WTC11 (cell line): Measurements from ENCODE around the gene SMDT1. TPM values are rescaled to one million over a fixed set of nuclear protein-coding genes. Genes with fewer than 3 reads are reported as not detected.

Experiments
- ATAC-seq: fragments of 200-7000 bp; cut with Tn5 transposase; 2 replicates; pipeline ENCODE4 v1.10.0; 2021; ENCODE audit warnings: mild to moderate bottlenecking, moderate library complexity
- CTCF ChIA-PET: fragments of 300-600 bp; sonication (Branson Sonifier 250); formaldehyde crosslinking; loops from one replicate; lab custom pipeline; 2021; ENCODE audit warnings: antibody characterized with exemption; lab: Charles Lee
- POLR2A ChIA-PET: fragments of 350-600 bp; sonication (Branson Sonifier 250); formaldehyde crosslinking; loops from one replicate; lab custom pipeline; 2021; ENCODE audit warnings: antibody characterized with exemption; lab: Charles Lee
- DNase-seq: peaks from one replicate; pipeline ENCODE4 v3.0.0; 2021; ENCODE audit warnings: low spot score
- H3K27ac Mint-ChIP-seq: 2 replicates; pipeline ENCODE4 v1.8.0; 2021; ENCODE audit warnings: mixed read lengths
- H3K27me3 Mint-ChIP-seq: 2 replicates; pipeline ENCODE4 v1.8.0; 2021; ENCODE audit warnings: low read depth, mild to moderate bottlenecking, moderate library complexity, mixed read lengths
- H3K36me3 Mint-ChIP-seq: 2 replicates; pipeline ENCODE4 v1.8.0; 2021; ENCODE audit warnings: mixed read lengths
- H3K4me1 Mint-ChIP-seq: 2 replicates; pipeline ENCODE4 v1.8.0; 2022; ENCODE audit warnings: mixed read lengths
- H3K4me3 Mint-ChIP-seq: 2 replicates; pipeline ENCODE4 v1.8.0; 2021; ENCODE audit warnings: mild to moderate bottlenecking, moderate library complexity, mixed read lengths
- H3K9me3 Mint-ChIP-seq: 2 replicates; pipeline ENCODE4 v1.8.0; 2021; ENCODE audit warnings: mixed read lengths
- ATF1 ChIP-seq: sonication (generic); formaldehyde crosslinking; IDR thresholded peaks from 2 replicates; pipeline ENCODE4 v1.8.1; 2023; ENCODE audit warnings: mild to moderate bottlenecking, moderate library complexity, missing genetic modification reagents
- FOXJ3 ChIP-seq: sonication (generic); formaldehyde crosslinking; IDR thresholded peaks from 2 replicates; pipeline ENCODE4 v1.9.0; 2021; ENCODE audit warnings: missing genetic modification reagents, mild to moderate bottlenecking, borderline replicate concordance
- FOXP4 ChIP-seq: sonication (generic); formaldehyde crosslinking; IDR thresholded peaks from 2 replicates; pipeline ENCODE4 v1.8.0; 2022; ENCODE audit warnings: mild to moderate bottlenecking, missing genetic modification reagents
- JAZF1 ChIP-seq: fragments of 250-450 bp; sonication (Bioruptor Pico); IDR thresholded peaks from 2 replicates; pipeline ENCODE4 v1.9.0; 2021; ENCODE audit warnings: moderate library complexity, mild to moderate bottlenecking, inconsistent platforms
- SMAD4 ChIP-seq: sonication (generic); formaldehyde crosslinking; IDR thresholded peaks from 2 replicates; pipeline ENCODE4 v1.8.0; 2022; ENCODE audit warnings: mild to moderate bottlenecking, missing genetic modification reagents
- TEAD4 ChIP-seq: sonication (generic); formaldehyde crosslinking; IDR thresholded peaks from 2 replicates; pipeline ENCODE4 v1.8.0; 2022; ENCODE audit warnings: mild to moderate bottlenecking, missing genetic modification reagents
- USF1 ChIP-seq: sonication (generic); formaldehyde crosslinking; IDR thresholded peaks from 2 replicates; pipeline ENCODE4 v1.8.0; 2022; ENCODE audit warnings: mild to moderate bottlenecking, missing genetic modification reagents
- ZNF423 ChIP-seq: fragments of 250-450 bp; sonication (Bioruptor Pico); IDR thresholded peaks from 2 replicates; pipeline ENCODE4 v2.1.2; 2022; ENCODE audit warnings: mild to moderate bottlenecking, moderate library complexity
- ZNF512 ChIP-seq: sonication (generic); formaldehyde crosslinking; IDR thresholded peaks from 2 replicates; pipeline ENCODE4 v1.8.1; 2022; ENCODE audit warnings: missing genetic modification reagents, borderline replicate concordance
- total RNA-seq: library from RNA; stranded (reverse); gene quantifications from 3 replicates; pipeline ENCODE4 v1.2.3, GENCODE V29; 2021
- TF ChIP-seq, protein P1 (sequence below): sonication (generic); formaldehyde crosslinking; IDR thresholded peaks from 2 replicates; pipeline ENCODE4 v1.8.1; 2023; ENCODE audit warnings: mild to moderate bottlenecking, missing genetic modification reagents, moderate library complexity
- TF ChIP-seq, protein P2 (sequence below): fragments of 250-450 bp; sonication (Bioruptor Pico); IDR thresholded peaks from 2 replicates; pipeline ENCODE4 v1.9.0; 2021; ENCODE audit warnings: mild to moderate bottlenecking, borderline replicate concordance
- TF ChIP-seq, protein P3 (sequence below): sonication (generic); formaldehyde crosslinking; IDR thresholded peaks from 2 replicates; pipeline ENCODE4 v1.8.0; 2022; ENCODE audit warnings: missing genetic modification reagents

Gene SMDT1
- total RNA-seq, 1 experiment from 2014 or later = 39.9 TPM

GRCh38 chr22:42077486-42078125 lies 1.9 kb upstream of the SMDT1 start:
- ChIA-PET CTCF (interaction anchor here (3.8 kb wide), 1 partner anchor 13 kb away, joined by 27 read pairs; the partner anchor contains the start of gene NDUFA6), POLR2A (interaction anchor here (0.6 to 3.1 kb wide), 2 partner anchors 13 to 35 kb away, joined by 5 to 16 read pairs; partner anchors contain the start of gene NDUFA6)
- TF ChIP-seq FOXP4 (no peak), USF1 (CRISPR knock-in tag) (no peak), ATF1 (CRISPR knock-in tag) (no peak), JAZF1 (CRISPR knock-in tag) (no peak), ZNF512 (CRISPR knock-in tag) (no peak), ZNF423 (CRISPR knock-in tag) (no peak), FOXJ3 (CRISPR knock-in tag) (no peak)
- TF ChIP-seq, protein P1, sequence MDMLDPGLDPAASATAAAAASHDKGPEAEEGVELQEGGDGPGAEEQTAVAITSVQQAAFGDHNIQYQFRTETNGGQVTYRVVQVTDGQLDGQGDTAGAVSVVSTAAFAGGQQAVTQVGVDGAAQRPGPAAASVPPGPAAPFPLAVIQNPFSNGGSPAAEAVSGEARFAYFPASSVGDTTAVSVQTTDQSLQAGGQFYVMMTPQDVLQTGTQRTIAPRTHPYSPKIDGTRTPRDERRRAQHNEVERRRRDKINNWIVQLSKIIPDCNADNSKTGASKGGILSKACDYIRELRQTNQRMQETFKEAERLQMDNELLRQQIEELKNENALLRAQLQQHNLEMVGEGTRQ (CRISPR knock-in tag) = no peak
- H3K4me1 Mint-ChIP-seq = peaks cover 34% of the 10 kb centered on the region
- peaks cover 3% of the 10 kb centered on the region; the same call in 1 of the 2 replicates for H3K36me3 Mint-ChIP-seq
- H3K9me3 Mint-ChIP-seq = no peaks in the 10 kb centered on the region
- ATAC-seq (no peak), DNase-seq (no peak)
- H3K27me3 Mint-ChIP-seq = peaks cover 12% of the 10 kb centered on the region
- no peak overlapping the region for H3K27ac Mint-ChIP-seq
- no peak overlapping the region for H3K4me3 Mint-ChIP-seq

DNA sequence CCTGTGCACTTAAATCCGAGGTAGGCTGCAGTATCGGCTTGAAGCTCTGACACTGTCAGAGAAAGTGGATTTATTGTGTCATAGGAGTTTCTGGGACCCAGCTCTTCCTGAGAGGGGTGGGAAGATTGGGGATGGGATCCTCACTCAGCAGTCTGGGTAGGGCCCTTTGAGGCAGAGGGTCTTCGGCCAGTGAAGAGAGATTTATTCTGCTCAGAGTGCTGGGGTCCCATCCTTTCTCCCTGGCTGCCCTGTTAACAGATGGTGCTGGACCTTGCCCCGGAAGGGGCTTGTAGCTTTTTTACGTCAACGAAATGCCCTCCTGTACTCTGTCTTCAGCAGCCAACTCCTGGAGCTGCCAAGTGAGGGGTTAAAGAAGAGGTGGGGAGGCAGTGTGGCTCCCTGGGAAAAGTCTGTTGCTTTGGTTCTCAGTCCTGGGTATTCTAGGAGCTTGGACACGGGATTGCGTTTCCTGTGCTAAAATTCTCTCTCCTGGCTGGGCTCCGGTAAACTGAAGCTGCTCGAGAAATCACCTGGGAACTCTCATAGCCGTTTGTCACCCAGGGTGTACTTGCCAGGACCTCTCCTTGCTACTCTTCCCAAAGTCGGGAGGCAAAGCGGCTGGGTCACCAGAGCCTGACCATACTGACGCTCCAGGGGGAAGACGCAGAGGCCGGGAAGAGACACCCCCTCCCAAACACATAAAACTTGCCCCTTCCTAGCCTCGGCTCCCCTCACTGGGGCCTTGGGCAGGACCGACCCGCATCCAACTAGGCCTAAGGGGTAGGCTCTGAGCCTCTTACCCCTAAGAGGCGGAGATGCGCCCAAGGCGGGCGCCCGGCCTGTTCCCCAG lies 806 bp upstream of the SMDT1 start:
- H3K27ac Mint-ChIP-seq = peak overlapping the region; percentile 76
- ChIA-PET CTCF (interaction anchor here (0.6 to 3.8 kb wide), 3 partner anchors 12 to 1689 kb away, joined by 3 to 27 read pairs (median 3); partner anchors contain the start of gene NDUFA6), POLR2A (interaction anchor here (0.6 to 3.1 kb wide), 4 partner anchors 12 to 389 kb away, joined by 3 to 16 read pairs (median 4); partner anchors contain the start of genes CENPM and NDUFA6)
- H3K36me3 Mint-ChIP-seq = peaks cover 3% of the 10 kb centered on the region; the same call in 1 of the 2 replicates
- H3K4me1 Mint-ChIP-seq = peaks cover 25% of the 10 kb centered on the region
- H3K9me3 Mint-ChIP-seq = no peaks in the 10 kb centered on the region
- ATAC-seq (peak; percentile 29), DNase-seq (peak; percentile 27)
- H3K4me3 Mint-ChIP-seq = peak overlapping the region; percentile 95
- peaks cover 1% of the 10 kb centered on the region for H3K27me3 Mint-ChIP-seq
- TF ChIP-seq, protein P2, sequence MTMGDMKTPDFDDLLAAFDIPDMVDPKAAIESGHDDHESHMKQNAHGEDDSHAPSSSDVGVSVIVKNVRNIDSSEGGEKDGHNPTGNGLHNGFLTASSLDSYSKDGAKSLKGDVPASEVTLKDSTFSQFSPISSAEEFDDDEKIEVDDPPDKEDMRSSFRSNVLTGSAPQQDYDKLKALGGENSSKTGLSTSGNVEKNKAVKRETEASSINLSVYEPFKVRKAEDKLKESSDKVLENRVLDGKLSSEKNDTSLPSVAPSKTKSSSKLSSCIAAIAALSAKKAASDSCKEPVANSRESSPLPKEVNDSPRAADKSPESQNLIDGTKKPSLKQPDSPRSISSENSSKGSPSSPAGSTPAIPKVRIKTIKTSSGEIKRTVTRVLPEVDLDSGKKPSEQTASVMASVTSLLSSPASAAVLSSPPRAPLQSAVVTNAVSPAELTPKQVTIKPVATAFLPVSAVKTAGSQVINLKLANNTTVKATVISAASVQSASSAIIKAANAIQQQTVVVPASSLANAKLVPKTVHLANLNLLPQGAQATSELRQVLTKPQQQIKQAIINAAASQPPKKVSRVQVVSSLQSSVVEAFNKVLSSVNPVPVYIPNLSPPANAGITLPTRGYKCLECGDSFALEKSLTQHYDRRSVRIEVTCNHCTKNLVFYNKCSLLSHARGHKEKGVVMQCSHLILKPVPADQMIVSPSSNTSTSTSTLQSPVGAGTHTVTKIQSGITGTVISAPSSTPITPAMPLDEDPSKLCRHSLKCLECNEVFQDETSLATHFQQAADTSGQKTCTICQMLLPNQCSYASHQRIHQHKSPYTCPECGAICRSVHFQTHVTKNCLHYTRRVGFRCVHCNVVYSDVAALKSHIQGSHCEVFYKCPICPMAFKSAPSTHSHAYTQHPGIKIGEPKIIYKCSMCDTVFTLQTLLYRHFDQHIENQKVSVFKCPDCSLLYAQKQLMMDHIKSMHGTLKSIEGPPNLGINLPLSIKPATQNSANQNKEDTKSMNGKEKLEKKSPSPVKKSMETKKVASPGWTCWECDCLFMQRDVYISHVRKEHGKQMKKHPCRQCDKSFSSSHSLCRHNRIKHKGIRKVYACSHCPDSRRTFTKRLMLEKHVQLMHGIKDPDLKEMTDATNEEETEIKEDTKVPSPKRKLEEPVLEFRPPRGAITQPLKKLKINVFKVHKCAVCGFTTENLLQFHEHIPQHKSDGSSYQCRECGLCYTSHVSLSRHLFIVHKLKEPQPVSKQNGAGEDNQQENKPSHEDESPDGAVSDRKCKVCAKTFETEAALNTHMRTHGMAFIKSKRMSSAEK = no peak
- TF ChIP-seq TEAD4 (CRISPR knock-in tag) = no peak
- no peak for TF ChIP-seq SMAD4
- no peak for TF ChIP-seq FOXP4
- TF ChIP-seq, protein P3, sequence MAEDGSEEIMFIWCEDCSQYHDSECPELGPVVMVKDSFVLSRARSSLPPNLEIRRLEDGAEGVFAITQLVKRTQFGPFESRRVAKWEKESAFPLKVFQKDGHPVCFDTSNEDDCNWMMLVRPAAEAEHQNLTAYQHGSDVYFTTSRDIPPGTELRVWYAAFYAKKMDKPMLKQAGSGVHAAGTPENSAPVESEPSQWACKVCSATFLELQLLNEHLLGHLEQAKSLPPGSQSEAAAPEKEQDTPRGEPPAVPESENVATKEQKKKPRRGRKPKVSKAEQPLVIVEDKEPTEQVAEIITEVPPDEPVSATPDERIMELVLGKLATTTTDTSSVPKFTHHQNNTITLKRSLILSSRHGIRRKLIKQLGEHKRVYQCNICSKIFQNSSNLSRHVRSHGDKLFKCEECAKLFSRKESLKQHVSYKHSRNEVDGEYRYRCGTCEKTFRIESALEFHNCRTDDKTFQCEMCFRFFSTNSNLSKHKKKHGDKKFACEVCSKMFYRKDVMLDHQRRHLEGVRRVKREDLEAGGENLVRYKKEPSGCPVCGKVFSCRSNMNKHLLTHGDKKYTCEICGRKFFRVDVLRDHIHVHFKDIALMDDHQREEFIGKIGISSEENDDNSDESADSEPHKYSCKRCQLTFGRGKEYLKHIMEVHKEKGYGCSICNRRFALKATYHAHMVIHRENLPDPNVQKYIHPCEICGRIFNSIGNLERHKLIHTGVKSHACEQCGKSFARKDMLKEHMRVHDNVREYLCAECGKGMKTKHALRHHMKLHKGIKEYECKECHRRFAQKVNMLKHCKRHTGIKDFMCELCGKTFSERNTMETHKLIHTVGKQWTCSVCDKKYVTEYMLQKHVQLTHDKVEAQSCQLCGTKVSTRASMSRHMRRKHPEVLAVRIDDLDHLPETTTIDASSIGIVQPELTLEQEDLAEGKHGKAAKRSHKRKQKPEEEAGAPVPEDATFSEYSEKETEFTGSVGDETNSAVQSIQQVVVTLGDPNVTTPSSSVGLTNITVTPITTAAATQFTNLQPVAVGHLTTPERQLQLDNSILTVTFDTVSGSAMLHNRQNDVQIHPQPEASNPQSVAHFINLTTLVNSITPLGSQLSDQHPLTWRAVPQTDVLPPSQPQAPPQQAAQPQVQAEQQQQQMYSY (CRISPR knock-in tag) = no peak
- no peak for TF ChIP-seq USF1 (CRISPR knock-in tag)
